ENCODE measurements around the gene ZRANB1. TPM values are rescaled to one million over a fixed set of nuclear protein-coding genes. Genes with fewer than 3 reads are reported as not detected.

ZRANB1 gene
- total RNA-seq, 1 donor, result 22.3 TPM

DNA sequence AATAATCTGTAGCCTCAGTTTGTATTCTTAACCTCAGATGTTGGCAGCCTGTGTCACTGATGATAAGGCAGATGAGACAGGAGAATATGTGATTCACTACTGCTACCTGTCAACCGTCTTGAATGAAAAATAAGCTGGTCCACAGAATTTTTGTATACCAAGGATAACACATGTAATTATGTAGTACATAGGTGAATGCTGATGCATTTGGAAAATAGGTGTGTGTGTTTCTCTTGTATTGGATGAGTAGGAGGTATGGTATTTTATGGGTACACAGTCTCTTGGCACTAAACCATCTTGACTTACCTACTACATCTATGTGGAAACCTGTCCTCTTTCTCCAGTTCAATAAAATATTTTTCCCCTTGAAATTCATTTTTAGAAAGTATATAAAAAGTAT, 20.7 kb upstream of the ZRANB1 start:
- DNase-seq (ENCODE audit: low read depth), result no peak
- TF ChIP-seq, protein P1, sequence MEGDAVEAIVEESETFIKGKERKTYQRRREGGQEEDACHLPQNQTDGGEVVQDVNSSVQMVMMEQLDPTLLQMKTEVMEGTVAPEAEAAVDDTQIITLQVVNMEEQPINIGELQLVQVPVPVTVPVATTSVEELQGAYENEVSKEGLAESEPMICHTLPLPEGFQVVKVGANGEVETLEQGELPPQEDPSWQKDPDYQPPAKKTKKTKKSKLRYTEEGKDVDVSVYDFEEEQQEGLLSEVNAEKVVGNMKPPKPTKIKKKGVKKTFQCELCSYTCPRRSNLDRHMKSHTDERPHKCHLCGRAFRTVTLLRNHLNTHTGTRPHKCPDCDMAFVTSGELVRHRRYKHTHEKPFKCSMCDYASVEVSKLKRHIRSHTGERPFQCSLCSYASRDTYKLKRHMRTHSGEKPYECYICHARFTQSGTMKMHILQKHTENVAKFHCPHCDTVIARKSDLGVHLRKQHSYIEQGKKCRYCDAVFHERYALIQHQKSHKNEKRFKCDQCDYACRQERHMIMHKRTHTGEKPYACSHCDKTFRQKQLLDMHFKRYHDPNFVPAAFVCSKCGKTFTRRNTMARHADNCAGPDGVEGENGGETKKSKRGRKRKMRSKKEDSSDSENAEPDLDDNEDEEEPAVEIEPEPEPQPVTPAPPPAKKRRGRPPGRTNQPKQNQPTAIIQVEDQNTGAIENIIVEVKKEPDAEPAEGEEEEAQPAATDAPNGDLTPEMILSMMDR (IDR thresholded peaks at IDR 0.05; ENCODE audit: insufficient read depth, low read length), result no peak
- H3K4me3 ChIP-seq (ENCODE audit: low read depth, low read length), result no peak overlapping the region

DNA sequence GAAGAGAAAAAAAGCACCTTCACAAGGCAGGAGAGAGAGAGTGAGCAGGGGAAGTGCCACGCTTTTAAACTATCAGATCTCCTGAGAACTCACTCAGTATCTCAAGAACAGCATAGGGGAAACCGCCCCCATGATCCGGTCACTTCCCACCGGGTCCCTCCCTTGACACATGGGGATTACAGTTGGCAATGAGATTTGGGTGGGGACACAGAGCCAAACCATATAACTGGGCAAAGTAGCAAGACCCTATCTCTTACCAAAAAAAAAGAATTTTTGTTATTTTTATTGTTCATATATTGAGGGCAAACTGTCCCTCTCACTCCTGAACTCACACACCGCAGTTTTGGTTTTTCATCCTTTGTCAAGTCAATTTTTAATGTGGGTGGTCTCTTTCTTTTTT, 18.2 kb upstream of the ZRANB1 start:
- H3K4me3 ChIP-seq (ENCODE audit: low read depth, low read length), result no peak overlapping the region
- no peak for DNase-seq (ENCODE audit: low read depth)
- TF ChIP-seq, protein P1 (IDR thresholded peaks at IDR 0.05; ENCODE audit: insufficient read depth, low read length), result no peak

DNA sequence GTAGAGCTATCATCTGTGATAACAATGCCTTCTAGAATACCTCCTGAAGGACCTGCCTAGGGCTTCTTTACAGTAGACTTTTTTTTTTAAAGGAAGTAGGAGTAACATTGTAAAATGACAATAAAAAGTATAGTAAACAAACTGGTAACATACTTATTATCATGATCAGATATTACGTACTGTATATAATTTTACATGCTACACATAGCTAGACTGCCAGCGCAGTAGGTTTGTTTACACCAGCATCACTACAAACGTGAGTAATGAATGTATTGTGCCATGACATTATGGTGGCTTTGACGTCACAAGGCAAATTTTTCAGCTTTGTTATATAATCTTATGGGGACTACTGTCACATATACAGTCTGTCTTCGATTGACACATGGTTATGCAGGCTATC, 15.4 kb upstream of the ZRANB1 start:
- H3K4me3 ChIP-seq (ENCODE audit: low read depth, low read length), result no peak overlapping the region
- no peak for DNase-seq (ENCODE audit: low read depth)
- TF ChIP-seq, protein P1 (IDR thresholded peaks at IDR 0.05; ENCODE audit: insufficient read depth, low read length), result no peak

DNA sequence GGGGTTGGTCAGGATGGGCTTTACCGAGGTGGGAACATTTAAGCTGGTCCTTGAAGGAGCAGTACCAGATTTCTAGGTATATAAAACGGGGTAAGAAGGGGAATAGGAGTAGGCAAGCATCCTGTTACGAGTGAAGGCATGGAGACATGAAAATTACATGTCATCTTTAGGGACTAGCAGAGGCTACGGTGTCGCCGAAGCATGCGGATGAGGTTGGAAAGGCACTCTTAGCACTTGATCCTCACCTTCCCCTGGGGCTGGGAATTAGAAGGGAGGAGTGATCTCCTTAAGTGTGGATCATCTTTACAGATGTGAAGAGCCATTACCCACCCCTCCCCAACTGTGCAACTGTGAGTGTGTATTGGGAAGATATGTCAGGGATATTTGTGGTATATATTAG, 13.8 kb upstream of the ZRANB1 start:
- TF ChIP-seq, protein P1 (IDR thresholded peaks at IDR 0.05; ENCODE audit: insufficient read depth, low read length), result no peak
- DNase-seq (ENCODE audit: low read depth), result no peak
- H3K4me3 ChIP-seq (ENCODE audit: low read depth, low read length), result no peak overlapping the region

DNA sequence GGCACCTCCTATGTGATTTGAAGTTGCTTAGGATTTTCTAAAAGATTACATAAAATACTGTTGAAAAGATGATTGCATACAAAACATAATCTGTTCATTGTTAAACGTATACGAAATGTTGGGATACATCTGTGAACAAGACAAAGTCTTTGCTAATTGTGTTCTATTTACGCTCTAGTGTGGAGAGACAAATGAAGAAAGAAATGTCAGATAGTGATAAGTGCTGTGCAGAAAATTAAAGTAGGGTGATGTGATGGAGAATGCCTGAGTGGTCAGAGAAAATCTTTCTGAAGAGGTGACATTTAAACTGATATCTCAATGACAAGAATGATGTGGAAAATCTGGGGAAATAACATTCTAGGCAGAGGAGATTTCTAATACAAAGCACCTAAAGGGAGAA, 13.4 kb upstream of the ZRANB1 start:
- no peak for DNase-seq (ENCODE audit: low read depth)
- no peak overlapping the region for H3K4me3 ChIP-seq (ENCODE audit: low read depth, low read length)
- TF ChIP-seq, protein P1 (IDR thresholded peaks at IDR 0.05; ENCODE audit: insufficient read depth, low read length), result no peak

DNA sequence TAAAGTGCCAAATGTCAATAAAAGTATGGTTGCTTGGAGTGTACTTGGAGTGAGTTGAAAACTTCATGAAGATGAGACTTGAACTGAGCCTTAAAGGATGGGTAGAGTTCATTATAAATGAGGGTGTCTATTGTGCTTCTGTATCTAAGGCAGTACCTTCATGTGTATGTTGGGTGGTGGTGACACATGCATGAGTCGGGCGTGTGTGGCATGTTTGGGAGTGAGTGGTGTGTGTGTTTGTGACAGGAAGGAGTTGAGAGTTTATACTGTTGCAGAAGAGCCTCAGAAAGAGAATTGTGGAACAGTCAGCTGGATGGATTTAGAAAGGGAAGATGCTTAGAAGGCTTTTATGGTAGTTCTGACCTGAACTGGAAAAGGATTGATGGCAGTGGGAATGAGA, 6.0 kb upstream of the ZRANB1 start:
- TF ChIP-seq, protein P1 (IDR thresholded peaks at IDR 0.05; ENCODE audit: insufficient read depth, low read length), result no peak
- no peak overlapping the region for H3K4me3 ChIP-seq (ENCODE audit: low read depth, low read length)
- DNase-seq (ENCODE audit: low read depth), result no peak

DNA sequence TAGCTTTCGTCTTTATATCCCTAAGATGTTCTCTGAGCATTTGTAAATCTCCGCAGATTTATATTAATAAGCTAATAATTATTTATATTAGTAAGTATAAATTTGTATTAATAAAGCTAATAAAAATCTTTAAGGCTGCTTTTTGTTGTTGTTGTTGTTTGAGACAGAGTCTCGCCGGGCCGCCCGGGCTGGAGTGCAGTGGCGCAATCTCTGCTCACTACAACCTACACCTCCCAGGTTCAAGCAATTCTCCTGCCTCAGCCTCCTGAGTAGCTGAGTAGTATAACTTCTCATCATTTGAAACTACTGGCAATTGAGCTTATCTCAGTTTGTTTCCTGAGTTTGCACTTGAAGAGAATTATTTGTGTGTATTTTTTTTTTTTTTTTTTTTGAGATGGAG, 5.1 kb upstream of the ZRANB1 start:
- H3K4me3 ChIP-seq (ENCODE audit: low read depth, low read length), result no peak overlapping the region
- TF ChIP-seq, protein P1 (IDR thresholded peaks at IDR 0.05; ENCODE audit: insufficient read depth, low read length), result no peak
- no peak for DNase-seq (ENCODE audit: low read depth)

Data from fibroblast of the aortic adventitia (primary cell).